GM18526 (cell line): ENCODE data around the gene ST6GALNAC6.
A peak's percentile ranks its signal among the peaks of the same experiment; 100 is the strongest.

Source experiments
- POLR2A ChIP-seq: IDR thresholded peaks from 3 replicates; pipeline ENCODE4 v1.6.1; 2011; ENCODE audit not compliant: insufficient read length; ENCODE audit errors: extremely low read depth

The ST6GALNAC6 gene

DNA sequence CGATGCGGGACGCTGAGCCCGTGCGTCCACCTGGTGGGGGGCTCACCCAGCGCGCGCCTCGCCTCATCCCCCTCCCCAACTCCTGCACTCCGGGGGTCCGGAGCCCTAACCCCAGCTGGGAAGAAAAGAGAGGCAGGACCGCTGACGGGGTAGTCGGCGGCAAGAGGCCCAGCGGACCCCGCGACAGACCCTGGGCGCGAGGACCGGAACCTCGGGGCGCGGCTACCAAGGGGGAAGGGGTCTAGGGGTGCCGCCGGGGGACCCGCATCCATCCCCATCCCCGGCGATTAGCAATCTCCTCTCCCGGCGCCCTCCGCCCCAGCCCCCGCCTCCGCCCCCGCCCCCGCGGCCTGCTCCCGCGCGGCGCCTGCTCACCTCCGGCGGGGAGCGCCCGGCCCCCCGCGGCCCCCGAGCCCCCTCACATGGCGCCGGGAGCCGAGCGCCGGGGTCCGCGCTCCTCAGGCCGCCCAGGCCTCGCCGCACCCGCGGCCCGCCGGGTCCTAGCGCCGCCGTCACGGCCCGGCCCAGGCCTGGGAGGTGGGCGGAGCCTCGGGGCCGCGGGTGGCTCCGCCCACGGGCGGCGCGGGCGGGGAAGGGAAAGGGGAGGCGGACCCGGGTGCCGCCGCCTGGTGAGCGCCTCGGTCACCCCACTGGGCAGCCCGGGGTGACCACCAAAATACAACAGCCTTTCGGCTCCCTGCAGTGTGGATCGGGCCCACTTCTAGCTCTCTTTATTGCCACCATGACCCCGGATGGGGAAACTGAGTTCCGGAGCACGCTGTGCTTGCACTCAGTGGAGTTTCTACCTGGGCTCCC lies at the start of gene ST6GALNAC6:
ST6GALNAC6 (minus strand) TSS at position 476 of the 816 bp plus-strand sequence. CDS start 1,622 bp downstream, outside the sequence.
- peak; percentile 48 for TF ChIP-seq POLR2A

- no peak for TF ChIP-seq POLR2A
Observed at GRCh38 chr9:127947841-127948710, 48.7 kb upstream of the ST6GALNAC6 start.

DNA sequence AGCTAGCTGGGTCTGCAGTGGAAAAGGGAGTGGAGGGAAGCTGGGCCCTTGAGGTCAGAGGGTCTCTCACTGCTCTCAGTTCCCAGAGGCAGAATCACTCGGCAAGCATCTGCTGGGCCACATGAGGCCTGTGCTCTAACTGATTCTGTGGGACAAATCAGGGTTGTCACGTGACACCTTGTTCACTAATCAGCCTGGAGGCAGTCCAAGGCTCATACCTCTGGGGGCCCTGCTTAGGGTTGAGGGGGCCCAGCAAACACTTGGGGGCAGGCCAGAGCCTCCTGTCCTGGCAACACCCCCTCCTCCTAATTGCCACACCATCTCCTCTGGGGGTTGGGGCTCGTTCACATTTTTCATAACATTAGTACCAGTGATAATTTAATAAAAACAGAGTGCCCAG lies 47.3 kb upstream of the ST6GALNAC6 start:
- TF ChIP-seq POLR2A: no peak

GRCh38 chr9:127945942-127946341 lies 46.5 kb upstream of the ST6GALNAC6 start:
- no peak for TF ChIP-seq POLR2A

DNA sequence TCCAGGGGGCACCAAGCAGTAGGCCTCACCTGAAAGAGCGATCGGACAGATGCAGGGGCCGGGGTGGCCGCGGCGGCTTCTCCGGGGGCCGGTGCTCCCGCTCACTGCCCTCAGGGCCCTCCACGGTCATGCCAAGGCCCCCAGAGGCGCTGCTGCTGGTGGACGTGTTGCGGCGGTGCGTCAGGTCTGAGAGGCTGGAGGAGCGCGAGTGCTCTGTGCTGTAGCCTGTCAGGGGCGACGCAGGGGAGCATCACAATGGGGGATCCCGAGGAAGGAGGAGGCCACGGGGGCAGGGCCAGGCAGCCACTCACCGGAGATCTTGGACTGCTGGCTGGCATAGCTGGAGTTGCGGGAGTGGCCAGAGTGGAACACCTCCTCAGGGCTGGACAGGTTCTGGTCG lies 45.9 kb upstream of the ST6GALNAC6 start:
- TF ChIP-seq POLR2A: no peak

GRCh38 chr9:127944586-127945218 lies 45.3 kb upstream of the ST6GALNAC6 start:
- no peak for TF ChIP-seq POLR2A

GRCh38 chr9:127943731-127944144 lies 44.3 kb upstream of the ST6GALNAC6 start:
- no peak for TF ChIP-seq POLR2A

DNA sequence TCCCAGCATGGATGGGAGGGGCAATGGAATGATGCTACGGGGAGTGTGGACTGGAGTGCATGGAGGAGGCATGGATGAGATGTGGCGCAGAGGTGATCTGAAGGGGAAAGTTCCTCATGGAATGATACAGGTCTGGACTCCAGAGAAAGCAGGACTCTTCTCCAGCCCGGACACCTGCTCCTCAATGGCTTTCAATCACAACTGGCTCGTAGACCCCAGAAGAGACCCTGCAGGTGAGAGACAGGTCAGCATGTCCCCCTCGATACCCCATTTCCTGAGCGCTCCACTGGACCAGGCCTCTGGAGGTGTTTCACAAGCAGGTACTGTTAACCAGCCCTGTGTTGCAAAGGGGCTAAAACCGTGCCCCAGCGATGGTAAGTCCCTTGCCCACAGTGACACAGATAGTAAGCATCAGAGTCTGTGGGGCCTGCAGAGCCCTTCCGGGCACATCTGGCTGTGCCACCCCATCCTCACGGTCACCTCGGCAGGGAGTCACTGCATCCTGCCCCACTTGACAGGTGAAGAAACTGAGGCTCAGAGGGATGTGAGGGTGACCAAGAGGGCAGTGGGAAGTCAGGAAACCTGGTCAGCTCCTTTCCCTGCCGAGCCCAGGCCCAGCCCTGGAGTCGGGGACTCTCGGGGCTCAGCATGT lies 43.7 kb upstream of the ST6GALNAC6 start:
- no peak for TF ChIP-seq POLR2A

GRCh38 chr9:127942216-127943010 lies 43.0 kb upstream of the ST6GALNAC6 start:
- no peak for TF ChIP-seq POLR2A

GRCh38 chr9:127941961-127942215 lies 42.5 kb upstream of the ST6GALNAC6 start:
- no peak for TF ChIP-seq POLR2A

GRCh38 chr9:127941062-127941960 lies 41.9 kb upstream of the ST6GALNAC6 start:
- TF ChIP-seq POLR2A: no peak

DNA sequence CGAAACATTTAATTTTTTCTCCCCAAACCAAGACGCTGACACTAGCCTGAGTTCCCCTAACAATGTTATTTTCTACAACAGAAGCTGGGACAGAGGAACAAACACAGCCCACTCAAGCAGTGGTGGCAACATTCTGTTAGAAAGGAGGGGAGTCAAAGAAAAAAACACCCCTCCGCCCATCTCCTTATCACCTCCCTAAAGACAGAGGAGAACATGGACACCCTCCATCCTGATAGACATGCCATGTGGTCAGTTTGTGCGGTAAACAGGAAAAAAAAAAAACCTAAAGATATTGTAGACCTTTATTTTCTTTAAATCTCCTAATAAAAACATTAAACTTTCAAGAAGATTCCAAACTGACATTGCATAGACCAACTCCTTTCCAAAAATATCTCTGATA lies 41.2 kb upstream of the ST6GALNAC6 start:
- TF ChIP-seq POLR2A: no peak

DNA sequence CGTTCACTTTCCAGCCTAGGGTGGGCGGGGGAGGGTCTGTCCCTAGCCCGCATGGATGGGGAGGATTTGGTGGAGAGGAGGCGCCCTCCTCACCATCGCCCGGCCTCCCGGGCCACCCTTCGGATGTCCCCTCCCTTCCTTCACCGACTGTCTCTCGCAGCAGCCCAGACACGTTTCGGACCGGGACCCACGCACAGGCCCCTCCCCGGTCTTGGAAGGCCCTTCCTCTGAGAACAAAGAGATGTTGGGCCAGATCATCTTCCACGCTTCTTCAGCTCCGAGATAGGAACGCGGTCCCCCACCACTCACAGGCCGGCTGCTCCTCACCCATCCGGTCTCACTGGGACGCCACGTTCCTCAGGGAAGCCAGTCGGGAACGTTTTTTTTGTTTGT lies 38.9 kb upstream of the ST6GALNAC6 start:
- TF ChIP-seq POLR2A: no peak

DNA sequence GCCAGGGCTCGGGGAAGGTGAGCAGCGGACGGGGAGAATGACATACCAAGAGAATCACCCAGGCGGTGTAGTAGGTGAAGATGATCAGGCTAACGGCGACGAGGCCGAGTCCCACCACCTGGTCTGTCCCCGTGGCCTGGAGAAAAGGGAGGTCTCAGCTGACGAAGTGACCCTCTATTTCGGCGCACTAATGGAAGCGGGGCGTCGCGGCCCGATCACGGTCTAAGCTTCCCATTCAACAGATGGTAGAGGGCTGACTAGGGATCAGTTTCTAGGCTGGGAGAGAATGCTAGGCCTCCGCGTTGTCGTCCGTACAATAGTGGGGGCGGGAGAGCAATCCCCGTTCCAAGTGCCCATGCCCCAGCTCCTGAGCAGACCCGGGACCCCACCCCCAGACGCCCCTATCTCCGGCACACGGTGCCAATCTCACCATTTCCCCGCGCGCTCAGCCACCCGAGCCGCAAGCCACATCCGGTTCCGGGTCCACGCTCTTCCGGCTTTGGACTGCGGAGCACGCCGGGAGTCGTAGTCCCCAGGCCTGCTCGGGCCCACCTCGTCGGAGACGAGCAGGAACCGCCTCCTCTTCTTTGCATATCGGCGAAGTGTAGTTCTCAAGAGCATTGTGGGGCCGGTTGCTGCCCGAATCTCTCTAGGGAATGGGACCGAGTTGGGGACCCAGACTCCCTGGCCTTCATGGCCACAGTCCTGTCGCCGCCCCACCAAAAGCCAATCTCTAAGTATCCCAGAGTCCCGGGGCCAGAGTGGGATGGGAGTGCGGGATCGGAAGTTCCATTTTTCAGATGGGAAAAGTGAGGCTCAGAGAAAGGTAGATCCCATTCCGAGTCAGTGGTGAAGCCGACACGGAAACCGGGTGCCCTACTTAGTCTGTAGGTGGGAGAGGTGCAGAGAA lies 38.2 kb upstream of the ST6GALNAC6 start, which contains the start of gene DPM2:
DPM2 (minus strand) TSS at position 467 of the 910 bp plus-strand sequence; CDS start at position 433, 34 bp downstream.
- TF ChIP-seq POLR2A: peak; percentile 70
